Activated T-cell treated with anti-CD3 and anti-CD28 coated beads, Interleukin-2, amount 50 U/mL, for 48 hours (primary cell): ENCODE data around the gene TENM4.
A peak's percentile ranks its signal among the peaks of the same experiment; 100 is the strongest.

Experiments used
- DNase-seq, 2 experiments: peaks; one replicate each; pipeline ENCODE4 v3.0.0-alpha.2; 2020

The TENM4 gene

DNA sequence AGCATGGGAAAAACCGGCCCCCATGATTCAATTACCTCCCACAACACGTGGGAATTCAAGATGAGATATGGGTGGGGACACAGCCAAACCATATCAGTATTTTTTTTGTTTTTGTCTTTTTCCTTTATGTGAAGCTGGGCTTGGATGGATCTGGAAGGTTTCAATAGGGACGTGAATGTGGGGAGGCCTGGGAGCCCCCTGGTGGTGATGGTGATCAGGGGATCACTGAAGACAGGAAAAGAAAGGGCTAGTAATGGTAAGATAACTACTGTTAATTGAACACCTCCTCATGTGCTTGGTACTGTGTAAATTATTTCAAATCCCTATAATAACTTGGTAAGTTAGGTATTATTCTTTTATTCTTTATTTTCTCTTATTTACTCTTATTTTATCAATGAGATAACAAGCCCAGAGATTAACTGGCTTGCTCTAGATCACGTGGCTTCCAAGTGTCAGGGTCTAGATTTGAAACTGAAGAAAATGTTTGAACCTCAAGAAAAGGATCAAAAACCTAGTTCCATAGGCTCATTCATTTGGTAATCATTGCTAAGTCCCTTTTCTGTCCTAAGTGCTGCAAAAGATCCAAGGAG, 364.2 kb downstream of the TENM4 start:
- peak; percentile 24 to 28 for DNase-seq

DNA sequence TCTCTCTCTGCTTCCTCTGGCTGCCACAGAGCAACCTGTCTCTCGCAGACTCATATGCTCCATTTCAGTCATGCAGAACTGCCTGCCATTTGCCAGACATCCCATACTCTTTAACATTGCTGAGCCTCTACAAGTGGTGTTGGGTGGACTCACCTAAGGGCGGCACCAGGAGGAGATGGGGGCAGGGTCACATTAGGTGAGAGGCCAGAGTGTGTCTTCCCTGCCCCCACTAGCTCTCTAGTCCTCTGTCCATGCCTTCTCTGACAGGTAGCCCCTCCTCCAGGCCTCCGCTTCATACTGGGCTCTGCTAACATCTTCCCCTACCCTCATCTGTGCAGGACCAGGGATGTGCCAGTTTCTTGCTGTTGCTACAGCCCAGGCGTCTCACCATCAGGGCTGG, 366.3 kb downstream of the TENM4 start:
- no peak for DNase-seq

DNA sequence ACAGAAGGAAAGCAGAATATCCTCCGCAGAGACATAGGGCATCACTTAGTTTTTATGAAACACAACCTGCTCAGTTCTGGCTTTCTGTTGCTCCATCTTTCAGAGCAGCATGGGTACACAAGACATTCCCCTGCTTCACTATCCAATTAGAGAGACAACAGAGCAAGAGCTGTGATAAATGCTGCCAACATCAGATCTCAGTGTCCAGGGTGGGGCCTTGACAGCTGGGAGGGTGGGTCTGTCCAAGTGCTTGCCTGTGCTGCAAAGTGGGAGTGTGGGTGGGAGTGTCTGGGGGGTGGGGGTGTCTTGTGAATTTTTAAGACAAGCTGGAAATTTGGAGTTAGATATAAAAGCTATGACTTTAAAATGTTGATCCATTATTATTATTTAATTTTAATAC, 369.6 kb downstream of the TENM4 start:
- no peak for DNase-seq

DNA sequence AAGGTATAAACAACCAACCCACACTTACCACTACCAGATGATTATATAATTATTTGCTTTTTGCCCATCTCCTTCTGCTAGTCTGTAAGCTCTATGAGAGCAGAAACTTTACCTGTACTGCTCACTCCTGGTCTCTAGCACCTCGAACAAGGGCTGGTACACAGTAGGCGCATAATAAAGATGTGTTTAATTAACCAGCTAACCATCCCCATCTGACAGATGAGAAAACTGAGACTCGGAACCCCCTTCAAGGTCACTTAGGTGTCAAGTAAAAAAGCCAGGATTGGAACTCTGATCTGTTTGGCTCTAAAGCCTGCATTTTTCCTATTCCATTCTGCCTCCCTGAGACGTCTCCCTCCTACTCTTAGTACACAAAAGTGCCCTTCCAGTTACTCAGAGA, 370.3 kb downstream of the TENM4 start:
- DNase-seq, result no peak

DNA sequence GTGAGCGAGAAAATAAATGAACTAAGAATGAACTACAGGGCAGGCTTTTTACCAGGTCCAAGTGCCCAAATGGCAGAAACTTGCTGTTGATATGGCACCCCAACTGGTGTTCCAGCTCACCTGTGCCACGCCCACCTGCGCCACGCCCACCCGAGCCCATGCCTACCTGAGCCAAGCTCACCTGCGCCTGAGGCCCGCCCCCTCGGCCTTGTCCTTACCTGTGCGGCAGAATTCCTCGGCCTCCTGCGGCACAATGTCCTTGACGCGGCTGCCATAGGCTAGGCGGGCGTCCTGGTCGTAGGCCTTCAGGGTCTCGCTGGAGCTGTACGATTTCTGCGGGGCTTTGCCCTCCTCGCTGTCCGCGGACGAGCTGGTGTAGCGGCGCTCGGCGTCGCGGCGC, 371.3 kb downstream of the TENM4 start:
- no peak for DNase-seq

DNA sequence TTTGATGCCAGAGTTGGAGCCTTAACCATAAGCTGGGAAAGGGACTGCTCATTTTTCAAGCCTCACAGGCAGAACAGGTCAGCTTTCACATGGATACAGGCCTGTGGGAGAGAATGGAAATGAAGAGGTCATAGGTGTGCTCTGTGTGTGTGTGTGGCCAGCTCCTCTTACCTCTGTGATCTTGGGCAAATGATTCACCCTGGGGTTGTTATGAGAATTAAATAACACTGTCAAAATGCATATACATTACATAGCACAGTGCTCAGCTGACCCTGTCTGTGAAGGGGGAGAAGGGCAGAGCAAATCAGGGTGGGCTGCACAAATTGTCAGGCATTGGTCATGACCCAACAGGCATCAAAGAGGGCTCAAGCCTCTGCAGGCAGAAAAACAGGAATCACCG, 372.5 kb downstream of the TENM4 start:
- DNase-seq, result no peak

DNA sequence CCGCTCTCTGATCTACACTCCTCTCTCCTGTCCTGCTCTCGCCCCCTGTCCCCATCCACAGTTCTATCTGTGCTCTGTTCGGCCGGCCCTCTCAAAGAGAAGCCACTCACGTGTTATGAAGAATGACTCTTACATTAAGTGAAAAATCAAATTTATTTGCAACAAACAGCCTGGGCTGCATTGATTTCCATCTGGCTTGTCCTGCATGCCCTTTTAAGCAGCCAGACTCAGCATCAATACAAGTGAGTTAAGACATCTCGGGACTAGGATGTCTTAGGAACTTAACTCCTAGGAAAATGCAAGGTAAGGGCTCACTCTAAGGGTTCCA, 373.5 kb downstream of the TENM4 start:
- DNase-seq, result no peak

DNA sequence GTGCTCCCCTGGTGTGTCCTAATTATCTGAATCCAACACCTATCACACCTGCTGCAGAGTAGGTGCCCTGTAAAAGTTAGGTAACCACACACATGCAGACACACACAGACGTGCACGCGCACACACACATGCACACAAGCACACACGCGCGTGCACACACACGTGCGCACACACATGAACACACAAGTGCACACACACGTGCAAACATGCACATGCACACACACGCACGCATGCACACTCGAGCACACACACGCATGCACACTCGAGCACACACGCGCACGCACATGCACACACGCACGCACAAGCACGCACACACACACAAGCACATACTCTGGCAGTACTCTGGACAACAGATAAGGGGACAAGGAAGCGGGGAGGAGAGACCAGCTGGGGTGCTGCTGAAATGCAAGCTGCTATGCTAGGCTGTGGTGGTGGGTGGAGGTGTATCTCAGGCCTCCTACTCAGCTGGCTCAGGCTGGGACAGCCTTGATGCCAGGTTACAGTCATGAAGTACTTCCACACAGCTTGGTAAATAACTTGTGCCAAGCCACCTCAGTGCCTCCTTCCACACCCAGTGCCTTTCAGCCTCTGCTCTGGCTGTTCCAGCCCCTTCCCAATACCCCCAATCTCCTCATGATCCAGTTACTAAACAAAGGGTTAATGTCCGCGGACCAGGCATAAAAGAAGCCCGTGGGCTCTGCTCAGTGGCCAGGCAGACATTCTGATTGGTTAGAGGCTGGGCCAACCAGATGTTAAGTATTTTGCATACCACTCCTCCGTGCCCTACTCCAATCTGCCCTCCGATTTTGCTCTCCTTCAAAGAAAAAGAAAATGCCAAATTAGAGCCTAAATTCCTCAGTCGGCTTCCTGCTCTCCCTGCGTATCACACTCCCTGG, 374.1 kb downstream of the TENM4 start:
- DNase-seq, result no peak

DNA sequence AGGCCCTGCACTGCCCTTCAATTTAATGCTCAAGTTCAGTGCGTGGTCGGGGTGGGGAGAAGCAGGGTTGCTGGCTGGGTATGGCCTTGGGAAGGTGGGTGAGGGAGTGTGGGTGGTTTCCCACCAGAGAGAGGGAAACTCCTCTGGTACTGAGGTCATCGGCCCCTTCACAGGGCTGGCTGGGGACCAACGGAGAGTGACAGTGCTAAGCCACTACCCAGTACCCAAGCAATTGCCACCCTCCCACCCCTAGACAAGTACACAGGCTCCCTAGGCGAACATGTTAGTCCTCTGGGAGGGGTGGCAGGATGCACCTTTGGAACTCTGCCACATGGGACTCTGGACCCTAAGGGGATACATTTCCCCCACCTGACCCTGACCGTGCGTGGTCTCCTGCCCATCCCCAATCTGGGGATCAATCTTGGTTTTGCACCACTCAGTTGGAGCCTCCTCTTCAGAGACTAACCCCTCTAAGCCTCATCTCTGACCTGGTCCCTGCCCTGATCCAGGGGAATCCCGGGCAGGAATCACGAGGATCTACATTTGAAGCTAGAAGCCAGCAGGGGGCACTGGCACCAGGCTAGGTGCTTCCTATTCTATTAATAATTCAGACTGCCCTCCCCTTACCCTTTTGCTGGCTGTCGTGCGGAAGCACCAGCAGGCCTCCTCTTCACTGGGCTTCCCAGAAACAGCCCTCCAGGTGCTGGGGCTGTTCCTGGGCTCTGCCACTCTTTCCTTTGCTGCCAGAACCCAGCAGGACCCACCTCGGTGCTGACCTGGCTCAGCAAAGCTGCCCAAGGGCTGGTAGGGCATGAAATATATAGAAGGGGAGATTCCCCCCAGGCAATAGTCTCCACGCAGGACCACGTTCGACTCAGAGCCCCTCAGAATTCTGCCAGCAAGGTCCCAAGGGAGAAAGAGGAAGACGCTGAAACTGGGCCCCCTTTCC, 377.7 kb downstream of the TENM4 start:
- no peak for DNase-seq

DNA sequence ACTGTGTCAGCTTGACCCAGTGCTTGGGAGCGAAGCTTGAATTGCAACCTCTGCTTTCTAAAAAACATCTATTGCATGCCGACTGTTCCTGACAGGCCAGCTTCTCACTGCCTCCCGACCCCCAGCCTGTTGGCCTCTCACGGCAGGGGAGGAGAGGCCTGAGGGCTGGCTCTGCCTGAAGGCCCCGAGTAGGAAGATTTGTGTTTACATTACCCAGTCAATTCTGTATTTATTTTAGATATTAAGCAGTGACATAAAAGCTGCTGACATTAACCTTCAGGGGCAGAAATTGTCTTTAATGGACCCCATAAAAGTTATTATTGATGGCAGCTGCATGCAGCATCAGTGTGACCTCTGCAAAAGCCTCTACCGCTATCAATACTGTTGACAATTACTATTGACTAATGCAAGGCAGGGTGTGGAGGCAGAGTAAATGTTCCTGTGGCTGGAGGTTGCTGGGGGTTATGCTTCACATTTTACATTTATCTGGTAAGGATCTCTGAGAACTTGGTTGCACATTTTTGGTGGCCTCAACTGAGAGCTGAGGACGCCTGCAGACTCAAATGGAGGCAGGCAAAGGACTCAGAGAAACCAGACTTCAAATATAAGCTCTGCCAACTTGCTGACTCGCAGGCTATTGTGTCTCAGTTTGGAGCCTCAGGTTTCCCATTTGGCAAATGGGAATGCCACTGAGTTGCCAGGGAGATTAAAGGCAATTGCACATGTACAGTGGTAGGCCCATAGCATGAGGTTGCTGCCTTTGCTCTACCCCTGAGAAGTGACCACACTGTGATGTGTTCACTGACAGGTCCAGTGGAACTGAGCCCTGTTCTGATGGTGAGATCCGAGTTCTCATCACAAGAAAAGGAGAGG, 380.5 kb downstream of the TENM4 start:
- DNase-seq, result no peak

DNA sequence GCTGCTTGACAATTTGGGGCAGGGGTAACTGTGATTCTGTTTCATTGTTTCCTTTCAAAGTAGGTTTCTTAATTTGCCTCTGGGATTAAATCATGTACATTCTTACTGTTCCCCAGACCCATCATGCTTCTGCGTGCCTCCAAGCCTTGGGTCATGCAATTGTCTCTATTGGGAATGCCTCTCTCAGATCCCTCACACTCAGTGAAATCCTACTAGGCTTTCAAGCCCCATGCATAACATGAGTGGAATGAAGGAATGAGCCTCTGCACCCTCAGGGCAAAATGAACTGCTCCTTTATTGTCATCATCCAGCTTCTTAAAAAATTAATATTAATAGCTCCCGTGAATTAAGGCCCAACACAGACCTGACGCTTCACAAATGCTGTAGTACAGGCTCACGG, 381.7 kb downstream of the TENM4 start:
- DNase-seq, result no peak

DNA sequence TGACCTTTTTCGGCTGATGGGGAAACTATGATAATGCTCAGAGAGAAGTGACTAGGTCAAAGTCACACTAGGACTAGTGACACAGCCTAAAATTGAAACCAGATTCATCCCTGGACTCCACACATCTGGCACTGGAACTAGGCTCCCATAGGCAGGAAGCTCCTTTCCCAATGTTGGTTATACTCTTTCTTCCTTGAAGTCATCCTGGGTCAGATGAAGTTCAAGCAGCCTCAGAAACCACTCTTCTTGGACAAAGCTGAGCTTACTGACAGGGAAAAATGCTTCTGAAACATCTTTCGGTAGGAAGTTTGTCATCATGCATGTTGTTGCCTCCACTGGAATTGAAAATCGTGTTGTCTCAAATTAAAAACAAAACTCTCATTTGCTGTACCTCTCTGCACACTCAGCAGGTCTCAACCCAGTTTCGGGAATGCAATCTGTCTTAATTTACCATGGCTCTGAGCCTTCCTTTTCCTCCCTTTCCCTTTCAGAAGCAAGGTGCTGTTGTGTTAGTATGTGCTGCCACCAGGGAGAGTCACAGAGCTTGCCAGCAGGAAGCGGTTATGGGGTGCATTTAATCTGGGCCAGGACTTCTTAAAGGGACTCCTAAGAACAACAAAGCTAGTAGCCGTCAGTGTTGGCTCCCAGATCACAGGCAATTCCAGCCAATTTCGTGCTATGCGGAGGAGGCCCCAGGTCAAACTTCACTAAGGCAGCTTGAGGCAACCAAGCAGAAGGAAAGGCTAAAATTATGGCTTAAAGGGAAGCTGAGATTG, 384.8 kb downstream of the TENM4 start:
- DNase-seq, result no peak

DNA sequence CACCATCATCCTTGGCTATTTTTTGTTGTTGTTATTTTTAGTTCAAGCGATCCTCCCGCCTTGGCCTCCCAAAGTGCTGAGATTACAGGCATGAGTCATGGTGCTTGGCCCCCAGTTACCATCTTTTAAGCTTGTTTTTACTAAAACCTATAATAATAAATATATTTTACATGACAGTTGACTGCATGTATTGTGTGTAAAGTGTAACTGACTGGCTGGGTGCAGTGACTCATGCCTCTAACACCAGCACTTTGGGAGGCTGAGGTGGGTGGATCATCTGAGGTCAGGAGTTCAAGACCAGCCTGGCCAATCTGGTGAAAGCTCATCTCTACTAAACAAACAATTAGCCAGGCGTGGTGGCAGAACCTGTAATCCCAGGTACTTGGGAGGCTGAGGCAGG, 386.2 kb downstream of the TENM4 start:
- no peak for DNase-seq

DNA sequence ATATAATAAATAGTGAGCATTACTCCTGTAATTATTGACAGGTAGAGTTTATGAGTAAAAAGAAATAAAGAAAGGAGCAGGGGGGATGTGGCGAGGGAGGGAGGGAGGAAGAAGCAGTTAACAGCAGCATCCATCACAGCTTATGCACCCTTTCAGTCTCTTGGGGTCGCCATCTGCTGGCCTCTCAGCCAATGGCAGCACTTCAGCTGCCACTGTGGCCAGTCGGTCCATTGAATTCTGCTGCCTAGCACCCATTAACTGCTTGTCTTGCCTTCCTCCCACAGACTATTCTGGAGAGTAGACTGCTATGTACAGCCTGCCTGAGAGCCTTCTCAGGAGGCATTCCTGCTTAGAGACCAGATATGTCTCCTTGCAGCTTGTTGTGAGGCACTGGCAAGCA, 388.3 kb downstream of the TENM4 start:
- DNase-seq, result no peak

DNA sequence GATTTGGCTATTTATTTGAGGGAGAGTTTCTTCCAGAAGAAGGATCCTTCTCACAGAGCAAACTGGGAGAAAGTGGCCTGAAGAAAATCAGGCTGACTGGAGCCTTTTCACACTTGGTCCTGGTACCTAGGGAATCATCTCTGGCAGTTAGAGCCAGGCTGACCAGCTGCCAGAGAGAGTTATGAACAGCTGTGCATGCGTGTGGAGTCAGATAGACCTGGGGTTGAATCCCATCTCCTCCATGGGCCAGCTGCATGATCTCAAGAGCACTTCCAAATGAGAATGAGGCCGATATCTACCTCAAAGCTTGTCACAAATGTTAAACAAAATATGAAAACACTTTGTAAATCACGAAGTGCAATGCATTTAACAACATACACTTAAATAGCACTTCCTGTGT, 390.0 kb downstream of the TENM4 start:
- no peak for DNase-seq

DNA sequence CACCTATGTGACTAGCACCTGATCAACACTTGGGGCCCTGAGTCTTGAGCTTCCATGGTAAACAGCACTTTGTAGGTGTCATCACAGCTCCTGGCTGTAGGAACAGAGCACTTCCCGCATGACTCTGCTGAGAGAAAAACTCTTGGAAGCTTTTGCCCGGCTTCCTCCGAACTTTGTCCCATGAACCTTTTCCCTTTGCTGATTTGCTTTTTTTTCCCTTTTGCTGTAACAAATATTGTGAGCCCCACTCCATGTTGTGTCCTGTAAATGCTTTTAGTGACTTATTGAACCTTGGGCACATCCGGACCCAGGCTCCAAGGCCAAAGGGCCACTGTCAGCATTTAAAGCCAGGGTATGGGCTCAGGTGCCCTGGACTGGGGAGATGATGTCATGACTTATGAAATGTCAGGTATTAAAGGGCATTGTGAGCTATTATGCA, 391.1 kb downstream of the TENM4 start:
- no peak for DNase-seq

DNA sequence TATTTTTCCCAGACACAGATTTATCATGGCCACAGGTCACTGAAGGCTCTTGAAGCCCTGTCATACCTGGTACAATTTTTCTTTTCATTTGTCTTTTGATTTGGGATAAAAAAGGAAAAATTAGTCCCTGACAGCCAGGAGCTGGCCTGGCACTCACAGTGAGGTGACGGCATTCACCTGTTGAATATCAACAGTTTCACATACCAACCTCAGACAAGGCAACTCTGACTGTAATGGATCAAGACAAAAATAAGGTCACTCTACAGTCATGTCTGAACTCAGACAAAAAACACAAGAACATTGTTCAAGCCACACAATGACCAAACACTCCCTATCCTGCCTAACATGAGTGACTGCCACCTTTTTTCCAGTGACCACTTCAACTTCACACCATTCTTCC, 392.9 kb downstream of the TENM4 start:
- DNase-seq, result no peak

DNA sequence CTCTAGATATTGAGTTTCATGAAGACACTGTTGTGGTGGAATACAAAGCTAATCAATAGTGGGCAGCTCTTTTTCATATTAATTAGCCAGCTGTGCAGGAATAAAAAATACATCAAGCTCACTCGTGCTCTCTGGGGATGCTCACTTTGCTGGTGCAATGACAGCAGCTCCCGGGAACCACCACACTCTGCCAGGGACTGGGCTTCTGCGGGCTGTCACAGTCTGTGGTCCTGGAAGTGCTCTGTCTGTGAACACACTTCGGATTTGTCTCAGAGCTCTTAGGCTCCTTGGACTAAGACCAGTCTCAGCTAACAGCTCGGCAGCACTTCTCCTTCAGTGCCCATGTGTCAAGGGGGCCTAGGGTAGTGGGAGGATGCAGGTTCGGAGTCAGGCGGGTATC, 393.5 kb downstream of the TENM4 start:
- no peak for DNase-seq

DNA sequence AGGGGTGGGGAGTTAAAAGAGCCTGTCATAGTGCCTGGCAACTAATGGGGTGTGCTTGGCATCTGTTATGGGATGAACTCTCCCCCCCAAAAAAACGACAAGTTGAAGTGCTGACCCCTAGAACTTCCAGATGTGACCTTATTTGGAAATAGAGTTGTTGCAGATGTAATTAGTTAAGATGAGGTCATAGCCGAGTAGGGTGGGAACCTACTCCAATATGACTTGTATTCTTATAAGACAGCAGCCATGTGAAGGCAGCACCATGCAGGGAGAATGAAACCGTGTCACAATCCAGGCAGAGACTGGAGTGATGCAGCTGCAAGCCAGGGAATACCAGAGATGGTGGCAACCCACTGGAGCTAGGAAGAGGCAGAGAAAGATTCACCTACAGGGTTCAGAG, 394.5 kb downstream of the TENM4 start:
- no peak for DNase-seq

DNA sequence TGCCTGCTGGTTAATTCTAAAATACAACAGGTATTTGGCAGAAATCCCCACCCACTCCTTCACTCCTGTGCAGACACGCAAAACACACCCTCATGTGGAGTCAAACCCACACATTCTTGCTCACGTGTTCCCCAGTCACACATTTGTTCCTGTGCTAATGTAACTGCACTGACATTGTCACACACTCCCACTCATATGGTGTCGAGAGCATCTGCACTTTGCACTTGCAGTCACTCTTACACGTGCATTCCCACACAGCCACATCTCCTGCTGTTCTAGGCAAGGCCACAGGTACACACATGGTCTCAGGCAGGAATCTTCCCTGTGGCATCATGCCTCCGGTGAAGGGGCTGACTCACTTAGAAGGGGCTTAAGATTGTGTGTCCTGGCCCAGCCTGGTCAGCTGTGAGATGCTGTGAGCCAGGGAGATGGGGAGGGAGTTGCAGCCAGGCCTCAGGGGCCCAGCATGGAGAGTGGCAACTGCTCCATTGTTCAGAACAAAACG, 395.0 kb downstream of the TENM4 start:
- DNase-seq, result no peak

DNA sequence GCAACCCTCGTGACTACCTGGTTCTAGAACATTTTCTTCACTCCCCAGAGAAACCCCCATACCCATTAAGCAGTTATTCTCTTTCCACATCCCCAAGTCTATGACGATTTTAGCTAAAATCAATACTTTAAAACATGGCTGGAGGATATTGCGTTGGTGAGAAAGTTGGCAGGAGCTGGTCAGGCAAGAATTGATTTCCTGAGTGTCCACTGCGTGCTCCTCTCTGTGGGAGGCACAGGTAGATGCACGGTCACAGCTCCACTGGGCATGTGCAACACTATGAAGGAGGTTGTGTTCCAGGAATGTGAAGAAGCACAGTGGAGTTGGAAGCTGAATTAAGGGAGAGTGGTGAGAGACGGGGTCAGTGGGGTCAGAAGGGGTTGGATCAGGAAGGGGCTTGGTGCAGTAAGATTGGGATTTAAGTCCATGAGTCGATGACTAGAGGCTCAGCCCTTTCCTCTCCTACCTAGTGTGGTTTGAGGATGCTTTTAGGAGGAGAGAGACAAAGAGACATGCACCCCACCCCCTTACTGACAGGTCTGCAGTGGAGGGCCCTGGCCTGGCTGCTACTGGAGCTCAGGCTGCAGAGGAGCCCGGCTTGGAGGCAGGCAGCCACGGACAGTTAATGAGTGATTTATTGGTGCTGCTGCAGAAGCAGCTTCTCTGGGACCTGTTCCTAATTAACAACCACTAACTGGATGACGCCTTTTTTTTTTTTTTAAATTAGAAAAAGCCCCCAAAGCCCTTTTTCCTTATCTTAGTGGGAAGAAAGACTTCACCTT, 395.6 kb downstream of the TENM4 start:
- no peak for DNase-seq
